Activated CD4-positive, alpha-beta T cell treated with anti-CD3 and anti-CD28 coated beads, Interleukin-2, amount 50 U/mL, for 1 hour (primary cell): Measurements from ENCODE around the gene TRIM28.

ENCODE experiments used
- DNase-seq: peaks from one replicate; pipeline ENCODE4 v3.0.0-alpha.2; 2020

TRIM28 gene

GRCh38 chr19:58579473-58580142 lies 35.7 kb downstream of the TRIM28 start:
- DNase-seq: no peak

- DNase-seq: peak; percentile 90
Measured at GRCh38 chr19:58581227-58582141, 37.6 kb downstream of the TRIM28 start.

GRCh38 chr19:58582985-58583384 lies 39.1 kb downstream of the TRIM28 start:
- no peak for DNase-seq

GRCh38 chr19:58584498-58585441 lies 40.9 kb downstream of the TRIM28 start:
- no peak for DNase-seq

- DNase-seq: no peak
Measured at GRCh38 chr19:58585442-58586132, 41.7 kb downstream of the TRIM28 start.

GRCh38 chr19:58586133-58586765 lies 42.4 kb downstream of the TRIM28 start:
- no peak for DNase-seq
